HG02973 (cell line): ENCODE results near the gene CXCR6.
"Not testable (repeated sequence)": the region's sequence is repeated elsewhere in the genome, so short reads cannot be mapped to it uniquely, and the experiment has no call there.

ENCODE experiments used
- ATAC-seq: cut with Tn5 transposase; IDR thresholded peaks from one replicate; pipeline ENCODE4 v1.9.1; 2021; ENCODE audit warnings: moderate library complexity; ENCODE audit not compliant: unreplicated experiment

The CXCR6 gene

DNA sequence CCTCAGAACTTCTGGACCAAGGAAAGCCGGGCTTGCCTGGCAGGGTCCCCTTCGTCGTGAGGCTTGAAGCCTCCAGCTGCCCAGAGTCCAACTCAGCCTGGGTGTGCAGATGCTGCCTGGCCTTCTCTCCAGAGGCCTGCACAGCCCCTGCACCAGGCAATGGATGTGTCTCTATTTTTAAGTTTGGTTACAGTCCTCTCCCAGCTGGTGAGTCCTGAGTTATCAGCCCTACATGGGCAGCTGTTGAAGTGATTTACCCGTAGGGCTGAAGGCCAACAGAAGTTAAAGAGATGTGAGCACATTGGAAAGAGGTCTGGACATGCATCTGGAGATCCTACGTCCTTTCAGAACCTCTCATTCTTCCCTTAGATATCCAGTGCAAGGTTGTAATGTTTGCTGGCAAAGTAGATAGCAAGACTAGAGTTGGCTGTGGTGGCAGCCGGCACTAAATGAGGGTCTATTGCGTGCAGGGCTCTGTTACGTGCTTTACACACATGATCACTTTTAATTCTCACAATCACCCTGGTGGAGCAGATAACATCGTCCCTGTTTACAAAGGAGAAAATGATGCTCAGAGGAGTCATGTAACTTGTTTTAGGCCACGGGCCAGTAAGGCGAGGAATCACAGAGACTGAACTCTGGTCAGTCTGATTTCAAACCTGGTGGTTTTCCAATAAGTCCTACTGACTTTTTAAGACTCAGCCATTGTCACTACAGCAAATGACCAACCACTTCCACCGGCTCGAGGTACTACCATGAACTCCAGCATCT lies 42.5 kb downstream of the CXCR6 start:
- no peak for ATAC-seq

DNA sequence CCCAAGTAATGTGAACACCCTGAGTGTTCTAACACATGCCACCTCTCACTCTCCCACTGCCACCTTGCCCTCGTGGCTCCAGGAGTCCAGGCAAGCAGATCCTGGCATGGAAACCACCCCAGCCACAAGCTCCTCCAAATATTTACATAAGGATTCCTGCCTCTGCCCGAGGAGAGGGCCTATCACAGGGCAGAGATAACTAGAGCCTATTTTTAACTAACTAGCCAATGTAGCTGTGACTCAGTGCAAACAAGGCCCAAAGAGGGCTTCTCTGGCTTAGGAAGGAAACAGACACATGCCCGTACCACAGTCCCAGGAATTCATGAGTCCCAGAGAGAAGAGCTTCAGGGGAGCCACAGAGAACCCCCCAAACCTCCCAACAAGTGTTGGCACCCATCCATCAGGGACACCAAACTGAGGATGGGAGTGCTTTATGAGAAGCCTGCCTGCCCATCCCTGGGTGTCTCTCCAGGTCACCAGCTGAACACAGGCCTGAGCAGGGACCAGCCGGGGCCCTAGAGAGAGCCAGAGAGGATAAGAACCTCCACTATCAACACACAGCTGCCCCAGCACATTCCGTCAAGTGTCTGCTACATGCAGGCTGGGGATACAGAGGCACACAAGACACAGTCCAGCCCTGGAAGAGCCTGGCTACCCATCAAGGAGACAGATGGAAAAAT lies 43.2 kb downstream of the CXCR6 start:
- no peak for ATAC-seq

DNA sequence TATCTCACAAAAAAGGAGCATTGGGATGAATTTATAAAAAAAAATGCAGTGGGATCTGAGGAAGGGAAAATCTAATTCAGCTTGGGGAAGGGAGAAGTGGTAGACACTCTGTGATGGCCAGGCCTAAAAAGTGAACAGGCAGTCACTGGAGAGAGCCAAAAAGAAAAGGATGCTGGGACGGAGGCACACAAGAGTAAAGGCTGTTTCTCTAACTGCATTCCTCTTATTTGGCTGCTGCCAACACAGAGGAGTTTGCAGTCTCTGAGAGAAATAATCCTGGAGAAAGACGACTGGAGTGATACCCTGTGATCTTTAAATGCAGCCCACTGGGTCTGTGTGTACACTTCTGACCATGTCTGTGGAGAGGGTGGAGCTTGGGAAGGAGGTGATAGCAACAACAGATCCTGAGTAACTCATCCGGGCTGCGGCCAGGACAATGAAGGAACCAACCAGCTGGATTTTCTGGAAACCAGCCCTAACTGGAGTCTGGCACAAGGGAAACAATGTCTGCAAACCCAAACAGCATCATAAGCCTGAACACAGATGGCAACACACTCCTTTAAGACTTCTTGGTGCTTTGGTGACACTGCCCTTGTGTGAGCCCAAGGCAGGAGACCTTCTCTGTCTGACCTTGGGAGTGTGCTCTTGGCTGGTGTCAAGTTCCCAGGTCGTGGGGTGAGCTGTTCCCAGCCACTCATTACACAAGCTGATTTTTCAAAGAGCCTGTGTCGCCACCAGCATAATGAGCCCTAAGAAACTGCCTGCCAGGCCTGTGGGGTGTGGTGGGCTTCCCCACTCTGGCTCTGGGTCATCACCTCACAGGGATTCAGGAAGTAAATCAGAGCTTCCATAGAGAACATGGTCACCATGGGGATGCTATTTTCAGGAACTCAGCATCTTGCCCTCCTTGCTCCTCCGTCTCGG lies 44.4 kb downstream of the CXCR6 start:
- ATAC-seq = no peak

DNA sequence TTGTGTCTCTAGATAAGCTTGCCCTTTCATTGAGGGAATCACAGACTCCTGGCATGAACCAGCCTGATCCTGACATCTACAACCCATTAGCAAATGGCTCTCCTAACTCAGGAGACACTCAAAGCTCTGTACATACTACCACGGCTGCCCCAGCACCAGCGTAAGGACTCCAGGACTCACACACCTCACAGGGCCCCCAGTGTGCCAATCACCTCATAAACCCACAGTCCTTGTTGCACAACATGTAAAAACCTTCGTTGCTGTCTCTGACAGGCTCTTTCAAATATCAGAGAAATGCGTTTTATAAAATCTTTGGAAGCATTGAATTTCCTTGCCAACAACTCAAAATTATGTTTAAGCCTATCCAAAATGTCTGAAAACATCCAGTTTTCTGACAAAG lies 45.1 kb downstream of the CXCR6 start:
- ATAC-seq = no peak

DNA sequence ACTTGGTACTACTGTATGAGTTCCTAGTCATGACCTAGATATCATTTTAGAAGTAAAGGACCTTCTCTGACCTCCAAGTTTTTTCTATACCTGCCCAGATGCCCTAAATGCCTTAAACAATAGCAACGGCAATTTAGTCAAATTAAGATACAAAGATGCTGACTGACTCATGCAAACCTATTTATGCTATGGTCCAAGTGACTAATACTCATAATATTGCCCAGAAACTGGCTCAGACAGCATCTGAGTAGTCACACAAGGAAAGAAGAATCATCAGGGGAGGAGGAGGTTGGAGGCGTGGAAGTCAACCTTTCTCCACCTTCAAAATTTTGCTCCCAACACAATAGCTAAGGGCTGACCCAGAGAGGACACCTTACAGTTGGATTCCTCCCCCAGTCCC lies 45.5 kb downstream of the CXCR6 start:
- ATAC-seq = no peak

DNA sequence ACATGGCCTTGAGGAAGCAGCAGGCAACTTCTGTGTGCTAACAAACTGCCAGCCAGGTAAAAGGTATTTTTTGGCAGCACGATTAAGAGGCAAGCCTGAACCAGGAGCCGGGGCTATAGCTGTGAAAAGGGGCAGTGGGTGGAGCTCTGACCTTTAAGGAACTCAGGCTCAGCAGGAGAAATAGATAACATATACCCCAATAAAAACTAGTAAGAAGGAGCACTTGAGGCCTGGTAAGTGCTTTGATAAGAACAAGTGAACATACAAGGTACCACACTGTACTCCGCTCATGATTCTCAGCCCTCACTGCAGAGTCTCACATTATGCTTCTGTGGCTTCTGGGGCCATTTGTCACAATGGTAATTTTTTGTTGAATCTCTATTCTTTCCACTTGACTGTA lies 46.9 kb downstream of the CXCR6 start:
- no peak for ATAC-seq

DNA sequence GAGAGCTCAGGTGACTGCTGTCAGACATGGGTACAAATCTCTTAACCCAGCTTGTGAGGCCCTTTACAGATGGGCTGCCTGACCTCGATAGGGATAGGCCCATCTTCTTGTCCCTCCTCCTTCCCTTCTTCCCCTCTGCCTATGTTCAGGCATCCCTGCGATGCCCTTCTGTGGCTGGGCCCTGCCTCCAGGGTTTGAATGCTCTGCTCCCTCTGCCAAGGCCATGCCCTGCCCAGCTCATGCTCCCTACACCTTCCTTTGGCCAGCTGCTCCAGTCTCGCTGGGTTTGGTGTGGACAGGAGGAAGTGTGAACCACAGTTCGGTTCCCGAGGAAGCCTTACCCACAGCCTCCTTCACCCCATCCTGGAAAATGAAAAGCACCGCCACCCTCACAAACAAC lies 48.1 kb downstream of the CXCR6 start:
- no peak for ATAC-seq

DNA sequence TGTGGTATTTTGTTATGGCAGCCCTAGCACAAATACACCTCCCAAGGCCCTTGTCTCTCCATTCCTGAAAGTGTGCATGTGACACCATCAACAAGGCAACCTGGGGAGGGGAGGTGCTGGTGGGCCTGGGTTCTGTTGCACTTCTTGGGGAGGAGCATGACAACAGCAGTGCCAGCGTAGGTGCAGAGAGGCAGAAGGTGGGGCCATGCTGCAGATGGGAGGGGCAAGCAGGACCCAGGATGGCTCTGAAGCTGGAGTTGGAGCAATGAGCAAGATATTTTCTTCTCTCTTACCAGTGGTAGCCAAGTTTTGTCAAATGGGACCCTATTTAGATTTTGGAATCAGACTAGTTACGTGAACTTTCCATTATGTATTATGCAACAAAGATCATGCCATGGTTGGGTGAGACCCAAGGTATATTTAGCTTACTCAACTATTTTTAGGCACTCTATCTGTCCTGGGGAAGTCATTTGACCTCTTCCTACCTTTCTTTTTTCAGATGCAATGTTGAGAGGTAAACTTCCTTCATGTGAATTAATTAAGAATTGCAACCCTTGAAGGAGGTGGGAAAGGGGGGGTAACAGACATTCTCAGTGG lies 49.0 kb downstream of the CXCR6 start:
- no peak for ATAC-seq

DNA sequence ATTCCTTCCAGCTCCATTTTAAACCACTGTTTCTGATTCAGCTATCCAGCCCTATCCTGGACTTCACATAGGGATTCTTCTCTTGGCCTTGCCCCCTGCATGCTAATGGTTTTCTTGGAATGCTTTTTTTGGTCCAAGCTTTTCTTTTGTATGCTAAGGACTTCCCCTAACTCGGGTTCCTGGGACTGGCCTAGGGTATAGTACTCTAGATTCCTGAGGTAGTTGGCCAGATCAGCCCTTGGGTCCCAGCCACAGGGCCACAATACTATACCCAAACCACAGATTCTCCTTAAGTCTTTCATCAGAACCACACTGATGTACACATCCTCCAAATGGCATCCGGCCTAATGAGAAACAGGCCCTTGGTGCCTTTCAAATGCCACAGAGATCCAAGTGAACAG lies 49.6 kb downstream of the CXCR6 start:
- ATAC-seq = no peak

DNA sequence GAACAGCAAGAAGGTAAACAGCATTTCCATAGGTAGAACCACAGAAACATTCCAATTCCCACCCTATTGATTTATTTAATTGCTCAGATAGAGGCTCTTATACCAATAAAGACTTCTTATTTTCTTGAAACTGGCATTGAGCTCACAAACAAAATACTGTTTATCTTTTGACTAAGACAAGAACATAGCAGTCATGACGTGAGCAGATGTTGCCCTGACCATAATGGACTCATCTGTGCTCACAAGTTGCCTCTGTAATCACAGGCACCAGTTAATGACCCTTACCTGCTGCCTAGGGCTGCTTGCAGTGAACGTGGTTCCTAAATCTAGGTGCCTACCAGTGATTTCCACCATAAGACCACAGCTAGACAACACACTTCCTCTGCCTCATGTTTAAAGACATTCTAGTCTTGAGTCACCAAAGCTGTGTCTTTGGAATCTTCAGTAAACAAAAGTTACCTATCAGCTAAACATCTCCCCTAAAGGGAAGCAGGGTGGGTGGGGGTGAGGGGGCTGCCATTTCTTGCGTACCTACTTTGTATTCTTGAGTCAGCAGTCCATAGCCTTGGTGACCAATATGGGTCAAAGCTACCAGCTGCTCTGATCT lies 50.3 kb downstream of the CXCR6 start:
- no peak for ATAC-seq

DNA sequence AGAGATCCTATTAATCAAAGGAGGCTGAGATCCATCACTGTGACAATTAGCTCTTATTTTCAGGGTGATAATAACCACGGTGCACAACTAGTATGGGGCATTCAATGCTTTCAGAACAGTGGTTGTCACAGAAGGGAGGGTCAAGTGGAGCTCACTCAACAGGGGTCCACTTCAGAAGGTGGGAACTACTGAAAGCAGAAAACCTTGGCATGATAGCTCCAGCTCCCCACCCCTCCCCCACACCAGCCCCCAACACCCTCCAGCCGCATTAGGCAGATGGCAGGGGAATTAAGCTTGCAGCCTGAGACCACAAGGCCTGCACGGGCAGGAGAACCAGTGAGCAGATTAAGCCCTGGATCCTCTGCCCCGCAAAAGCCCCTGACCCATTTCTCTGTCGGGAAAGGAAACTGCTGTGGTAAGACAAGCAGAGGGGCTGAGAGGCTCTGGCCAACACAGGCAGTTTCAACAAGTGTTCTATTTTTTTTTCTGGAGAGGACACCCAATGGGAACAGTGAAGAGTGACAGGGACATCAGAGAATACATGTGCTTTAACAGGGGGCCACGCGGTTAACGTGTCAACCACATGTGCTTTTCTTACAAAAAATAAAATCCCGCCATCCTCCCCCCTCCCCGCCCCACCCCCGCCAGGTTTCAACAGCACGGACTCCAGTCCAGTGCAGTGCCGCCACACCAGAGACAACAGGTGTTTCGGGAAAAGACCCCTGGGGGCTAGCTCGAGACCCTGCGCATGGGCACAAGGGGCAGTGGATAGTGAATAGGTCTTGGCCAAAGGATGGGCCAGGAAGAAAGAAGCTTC lies 51.4 kb downstream of the CXCR6 start:
- peak; percentile 4 for ATAC-seq

DNA sequence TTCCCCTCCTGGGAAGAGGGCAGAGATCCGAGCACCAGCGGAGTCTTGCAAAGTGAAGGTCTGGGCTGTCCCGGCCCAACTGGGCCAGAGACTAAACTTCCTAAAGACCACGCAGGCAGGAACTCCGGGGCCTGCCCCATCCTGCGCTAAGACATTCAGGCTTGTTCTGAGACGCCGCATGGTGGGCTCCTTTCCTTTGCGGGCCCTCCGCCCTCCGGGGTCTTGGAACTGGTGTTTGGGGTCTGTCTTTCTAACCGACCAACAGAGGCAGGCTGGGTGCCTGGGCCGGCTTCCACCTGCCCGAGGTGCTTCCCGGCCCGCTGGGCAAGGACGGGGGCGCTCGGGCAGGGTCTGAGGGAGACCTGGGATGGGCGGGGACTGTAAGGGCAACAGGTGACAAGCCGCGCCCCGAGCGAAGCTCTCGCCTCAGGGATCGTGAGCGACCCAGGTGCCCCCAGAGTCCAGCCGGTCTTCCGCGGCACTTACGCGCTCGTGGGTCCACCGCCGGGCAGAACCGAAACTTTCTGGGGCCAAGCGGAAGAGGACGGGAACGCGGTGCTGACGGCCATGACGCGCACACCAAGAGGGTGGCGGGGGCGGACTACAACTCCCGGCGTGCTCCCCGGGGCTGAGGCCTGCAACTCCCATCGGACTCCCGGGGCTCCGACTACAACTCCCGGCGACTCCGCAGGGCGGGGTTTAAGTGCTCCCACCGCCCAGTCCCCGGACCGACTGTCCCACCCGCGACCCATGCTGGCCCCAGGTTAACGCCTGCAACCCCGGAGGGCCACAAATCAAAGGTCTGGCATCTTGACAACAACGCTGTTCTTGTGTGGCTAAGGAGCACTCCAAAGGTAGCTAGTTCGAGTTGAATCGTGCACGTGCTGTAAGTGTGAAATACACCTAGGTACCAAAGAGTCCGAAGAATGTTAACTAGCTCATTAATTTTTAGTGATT lies 52.2 kb downstream of the CXCR6 start, which contains the start of gene FYCO1:
TSS of gene FYCO1 (minus strand) at position 589 of the 957 bp plus-strand sequence. CDS start 10,914 bp downstream, outside the sequence.
- ATAC-seq = peak; percentile 78

DNA sequence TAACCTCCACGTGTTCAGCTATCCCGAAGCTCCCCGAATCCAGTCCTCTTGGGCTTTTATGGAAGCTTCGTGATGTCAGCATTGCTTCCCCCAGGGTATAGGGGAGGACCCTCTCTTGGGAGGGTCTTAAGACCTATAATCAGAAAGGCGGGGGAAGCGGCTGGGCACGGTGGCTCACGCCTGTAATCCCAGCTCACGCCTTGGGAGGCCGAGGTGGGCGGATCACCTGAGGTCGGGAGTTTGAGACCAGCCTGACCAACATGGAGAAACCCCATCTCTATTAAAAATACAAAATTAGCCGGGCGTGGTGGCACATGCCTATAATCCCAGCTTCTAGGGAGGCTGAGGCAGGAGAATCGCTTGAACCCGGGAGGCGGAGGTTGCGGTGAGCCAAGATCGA lies 54.2 kb downstream of the CXCR6 start:
- ATAC-seq = not testable (repeated sequence)

DNA sequence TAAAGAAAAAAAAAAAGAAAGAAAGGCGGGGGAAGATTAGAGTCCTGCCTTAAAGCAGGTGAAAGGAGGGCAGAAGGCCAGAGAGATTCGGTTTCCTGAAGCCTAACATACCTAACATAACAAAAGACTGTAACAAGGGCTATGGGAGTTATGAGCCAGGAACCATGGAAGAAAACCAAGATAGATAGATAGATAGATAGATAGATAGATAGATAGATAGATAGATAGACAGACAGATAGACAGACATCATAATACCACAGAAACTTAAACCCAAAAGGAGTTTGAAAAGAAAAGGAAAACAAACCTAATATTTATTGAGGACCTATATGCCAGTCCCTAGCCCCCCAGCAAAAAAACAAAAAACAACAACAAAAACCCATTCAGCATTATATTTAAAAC lies 54.7 kb downstream of the CXCR6 start:
- ATAC-seq = no peak
